A673 (cell line): Measurements from ENCODE around the gene DEFB118. TPM values are rescaled to one million over a fixed set of nuclear protein-coding genes. Genes with fewer than 3 reads are reported as not detected.

Experiments
- BruUV-seq: library from RNA; stranded (reverse); fragments of 400-500 nt; replicated peaks from 2 replicates; lab custom pipeline; 2021; lab: Mats Ljungman, UMichigan
- CTCF ChIA-PET: fragments of 300-600 bp; sonication (Branson Sonifier 250); formaldehyde crosslinking; loops from one replicate; lab custom pipeline; 2022; ENCODE audit warnings: antibody characterized with exemption; lab: Charles Lee
- POLR2A ChIA-PET: fragments of 300-600 bp; sonication (Branson Sonifier 250); formaldehyde crosslinking; loops from one replicate; lab custom pipeline; 2022; ENCODE audit warnings: antibody characterized with exemption; ENCODE audit not compliant: low non-redundant PET; lab: Charles Lee
- DNase-seq: peaks from one replicate; pipeline ENCODE4 v3.0.0-alpha.2; 2015; ENCODE audit warnings: low spot score
- H3K27ac ChIP-seq: fragments of 200-600 bp; sonication (generic); 2 replicates; pipeline ENCODE4 v1.5.1; 2016; ENCODE audit warnings: mixed run types, low read depth, mild to moderate bottlenecking, mixed read lengths, antibody characterized with exemption, low read length; ENCODE audit not compliant: poor library complexity, severe bottlenecking
- H3K27me3 ChIP-seq: fragments of 200-600 bp; sonication (generic); replicated peaks from 2 replicates; pipeline ENCODE4 v1.6.1; 2017; ENCODE audit warnings: mixed run types, low read depth, mild to moderate bottlenecking, mixed read lengths, antibody characterized with exemption, low read length; ENCODE audit not compliant: insufficient read depth, poor library complexity
- H3K36me3 ChIP-seq: fragments of 200-600 bp; sonication (generic); 2 replicates; pipeline ENCODE4 v1.6.1; 2016; ENCODE audit warnings: mixed run types, mild to moderate bottlenecking, mixed read lengths, antibody characterized with exemption, low read length; ENCODE audit not compliant: insufficient read depth, poor library complexity, severe bottlenecking
- H3K4me1 ChIP-seq: fragments of 200-600 bp; sonication (generic); 2 replicates; pipeline ENCODE4 v1.6.1; 2017; ENCODE audit warnings: mixed run types, mild to moderate bottlenecking, mixed read lengths, antibody characterized with exemption, low read length; ENCODE audit not compliant: insufficient read depth, poor library complexity, severe bottlenecking
- H3K4me3 ChIP-seq: fragments of 200-600 bp; sonication (generic); 2 replicates; pipeline ENCODE4 v1.5.1; 2016; ENCODE audit warnings: low read depth, mixed run types, mild to moderate bottlenecking, mixed read lengths, low read length; ENCODE audit not compliant: poor library complexity, severe bottlenecking
- H3K9me3 ChIP-seq: fragments of 200-600 bp; sonication (generic); 2 replicates; pipeline ENCODE4 v1.6.1; 2016; ENCODE audit warnings: mixed run types, low read depth, mild to moderate bottlenecking, mixed read lengths, antibody characterized with exemption, low read length; ENCODE audit not compliant: poor library complexity, severe bottlenecking
- CTCF ChIP-seq: fragments of 300-800, 200-600 bp; sonication (generic); conservative IDR thresholded peaks from 2 replicates; pipeline ENCODE4 v1.5.1; 2017; ENCODE audit warnings: low read depth, mild to moderate bottlenecking, antibody characterized with exemption, low read length, moderate library complexity, mixed read lengths
- EZH2 ChIP-seq: fragments of 200-600 bp; sonication (generic); IDR thresholded peaks from 2 replicates; pipeline ENCODE4 v1.6.1; 2017; ENCODE audit warnings: borderline replicate concordance, low read depth, mild to moderate bottlenecking, mixed read lengths, antibody characterized with exemption, low read length; ENCODE audit not compliant: poor library complexity, severe bottlenecking
- intact Hi-C: fragments of 100-400 bp; cut with micrococcal nuclease; formaldehyde crosslinking; loops from one replicate; pipeline ENCODE4 v1.10.0; 2022; ENCODE audit not compliant: unreplicated experiment
- total RNA-seq: library from RNA; stranded (reverse); gene quantifications from 2 replicates; pipeline ENCODE4 v1.2.3, GENCODE V29; 2021

Gene DEFB118
- total RNA-seq, 1 experiment from 2014 or later, result not detected

GRCh38 chr20:31374346-31374745 lies 5.9 kb downstream of the DEFB118 start:
- no peaks in the 10 kb centered on the region for H3K9me3 ChIP-seq
- TF ChIP-seq EZH2 (no peak), CTCF (no peak)
- CTCF ChIA-PET, result no interaction called here

GRCh38 chr20:31390490-31390889 lies 22.1 kb downstream of the DEFB118 start, which contains the start of gene DEFB119:
Gene DEFB119 (minus strand): TSS chr20:31390590. CDS start chr20:31390483, 107 bp downstream.
- Histone ChIP-seq H3K4me3 (no peak within 1 kb of the TSS), H3K9me3 (no peaks in the 10 kb centered on the region), H3K27ac (no peak within 1 kb of the TSS), H3K36me3 (no peaks in the 10 kb centered on the region), H3K4me1 (no peaks in the 10 kb centered on the region), H3K27me3 (peaks cover 13% of the 10 kb centered on the region)
- TF ChIP-seq EZH2 (no peak), CTCF (no peak)
- intact Hi-C loops, result no loop called here
- BruUV-seq, result no TSS peak
- no peak for DNase-seq
- CTCF ChIA-PET, result no interaction called here
- POLR2A ChIA-PET, result no interaction called here

More at GRCh38 chr20:31374346-31374745, 5.9 kb downstream of the DEFB118 start:
- no peaks in the 10 kb centered on the region for H3K36me3 ChIP-seq
- peaks cover 67% of the 10 kb centered on the region for H3K27me3 ChIP-seq
- intact Hi-C loops, result no loop called here
- H3K27ac ChIP-seq, result no peak overlapping the region
- no TSS peak for BruUV-seq
- H3K4me3 ChIP-seq, result no peak overlapping the region
- POLR2A ChIA-PET, result no interaction called here
- no peak for DNase-seq
- H3K4me1 ChIP-seq, result no peaks in the 10 kb centered on the region

GRCh38 chr20:31392836-31393235 lies 24.4 kb downstream of the DEFB118 start:
- ChIA-PET CTCF (no interaction called here), POLR2A (interaction anchor here (0.7 kb wide), 1 partner anchor 12 kb away, joined by 9 read pairs; no protein-coding TSS in a partner anchor)
- no peaks in the 10 kb centered on the region for H3K4me1 ChIP-seq
- TF ChIP-seq CTCF (no peak), EZH2 (no peak)
- no peak overlapping the region for H3K27ac ChIP-seq
- H3K9me3 ChIP-seq, result no peaks in the 10 kb centered on the region
- H3K4me3 ChIP-seq, result no peak overlapping the region
- intact Hi-C loops, result no loop called here
- no peaks in the 10 kb centered on the region for H3K36me3 ChIP-seq
- peaks cover 13% of the 10 kb centered on the region for H3K27me3 ChIP-seq
- no peak for DNase-seq
- no TSS peak for BruUV-seq
